A172 (cell line): ENCODE measurements around the gene FAM170B. TPM values are rescaled to one million over a fixed set of nuclear protein-coding genes. Genes with fewer than 3 reads are reported as not detected.

ENCODE experiments used
- DNase-seq: peaks from one replicate; pipeline ENCODE4 v3.0.0-alpha.2; 2015; ENCODE audit warnings: low spot score
- total RNA-seq: library from RNA; depleted of rRNA; stranded (reverse); fragments of >200 nt; shearing (Covaris generic); gene quantifications from 2 replicates; pipeline ENCODE4 v1.2.3, GENCODE V29; 2014

The FAM170B gene
- total RNA-seq, 1 experiment from 2014 or later = not detected

DNA sequence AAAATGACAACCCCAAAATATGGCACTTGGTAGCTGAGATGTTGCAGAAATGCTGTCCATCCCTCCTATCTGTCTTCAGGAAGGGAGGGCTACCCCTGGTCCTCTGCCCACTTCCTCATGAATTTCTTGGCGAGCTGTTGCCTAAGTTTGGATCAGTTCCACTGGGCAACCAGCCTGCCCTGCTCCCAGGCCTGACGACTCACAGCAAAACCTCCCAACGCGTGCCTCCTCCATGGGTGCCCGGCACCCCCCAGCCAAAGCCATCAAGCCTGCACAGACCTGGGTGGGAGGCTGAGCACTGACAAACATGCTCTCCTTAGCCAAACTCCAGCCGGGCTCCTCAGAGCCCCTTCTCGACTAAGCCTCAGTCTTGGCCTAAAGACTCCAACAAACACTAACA, 27.4 kb downstream of the FAM170B start:
- DNase-seq = no peak

DNA sequence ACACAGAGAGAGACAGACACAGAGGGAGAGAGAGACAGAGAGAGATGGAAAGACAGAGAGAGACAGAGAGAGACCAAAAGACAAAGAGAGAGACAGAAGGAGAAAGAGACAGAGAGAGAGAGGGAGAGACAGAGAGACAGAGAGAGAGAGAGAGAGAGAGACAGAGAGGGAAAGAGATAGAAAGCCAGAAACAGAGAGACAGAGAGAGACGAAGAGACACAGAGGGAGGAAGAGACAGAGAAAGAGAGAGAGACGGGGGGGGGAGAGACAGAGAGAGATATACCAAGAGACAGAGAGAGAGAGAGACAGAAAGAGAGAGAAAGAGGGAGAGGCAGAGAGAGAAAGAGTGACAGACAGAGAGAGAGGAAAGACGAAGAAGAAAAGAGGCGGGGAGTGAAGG, 28.7 kb downstream of the FAM170B start:
- DNase-seq = no peak

DNA sequence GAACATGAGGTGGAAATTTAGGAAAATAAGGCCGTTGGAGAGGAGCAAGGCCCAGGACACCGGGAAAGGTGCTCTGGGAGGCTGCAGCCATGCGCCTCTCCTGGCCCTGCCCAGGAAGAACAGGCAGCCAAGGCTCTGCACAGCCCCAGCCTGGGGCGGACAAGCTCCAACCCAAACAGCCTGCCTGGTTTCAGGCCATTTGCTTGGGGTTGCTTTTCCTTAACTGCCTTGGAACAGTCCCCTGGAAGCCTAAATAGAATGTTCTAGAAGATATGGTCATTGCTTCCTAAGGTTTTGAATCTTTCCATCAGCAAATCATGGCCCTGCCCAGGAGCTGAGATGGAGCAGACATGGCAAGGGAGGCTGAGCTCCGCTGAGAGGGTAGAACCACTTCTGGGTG, 29.5 kb downstream of the FAM170B start:
- DNase-seq = no peak

DNA sequence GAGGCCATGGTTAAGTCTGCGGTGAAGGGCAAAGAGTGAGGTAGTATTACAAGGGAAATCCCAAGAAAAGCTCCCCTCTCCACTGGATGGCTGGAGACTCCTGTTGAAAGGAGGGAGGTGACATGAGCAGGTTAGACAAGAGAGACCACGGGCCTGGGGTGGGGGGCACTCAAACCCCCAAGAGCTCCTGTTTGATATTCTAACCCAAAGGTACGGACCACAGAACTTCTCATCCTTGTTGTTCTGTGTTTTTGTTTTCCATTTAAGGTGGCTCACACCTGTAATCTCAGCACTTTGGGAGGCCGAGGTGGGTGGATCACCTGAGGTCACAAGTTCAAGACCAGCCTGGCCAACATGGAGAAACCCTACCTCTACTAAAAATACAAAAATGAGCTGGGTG, 30.1 kb downstream of the FAM170B start:
- no peak for DNase-seq

DNA sequence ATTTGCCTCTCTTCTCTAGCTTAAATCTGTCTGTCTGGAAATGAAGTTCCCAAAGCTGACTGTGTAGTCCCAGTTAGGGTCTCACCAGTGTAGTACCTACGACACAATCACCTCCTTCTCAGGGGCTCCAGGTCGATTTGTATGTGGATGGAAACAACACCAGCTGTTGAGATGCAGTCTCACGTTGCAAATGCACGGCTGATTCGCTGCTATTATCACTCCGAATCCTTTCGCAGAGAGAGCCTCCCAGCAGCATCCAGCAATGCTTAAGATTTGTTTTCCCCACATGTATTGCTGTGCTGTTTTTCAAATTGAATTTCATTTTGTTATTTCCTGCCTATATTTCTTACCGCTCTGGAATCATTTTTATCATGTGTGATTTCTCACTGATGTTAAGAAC, 34.8 kb downstream of the FAM170B start:
- no peak for DNase-seq

DNA sequence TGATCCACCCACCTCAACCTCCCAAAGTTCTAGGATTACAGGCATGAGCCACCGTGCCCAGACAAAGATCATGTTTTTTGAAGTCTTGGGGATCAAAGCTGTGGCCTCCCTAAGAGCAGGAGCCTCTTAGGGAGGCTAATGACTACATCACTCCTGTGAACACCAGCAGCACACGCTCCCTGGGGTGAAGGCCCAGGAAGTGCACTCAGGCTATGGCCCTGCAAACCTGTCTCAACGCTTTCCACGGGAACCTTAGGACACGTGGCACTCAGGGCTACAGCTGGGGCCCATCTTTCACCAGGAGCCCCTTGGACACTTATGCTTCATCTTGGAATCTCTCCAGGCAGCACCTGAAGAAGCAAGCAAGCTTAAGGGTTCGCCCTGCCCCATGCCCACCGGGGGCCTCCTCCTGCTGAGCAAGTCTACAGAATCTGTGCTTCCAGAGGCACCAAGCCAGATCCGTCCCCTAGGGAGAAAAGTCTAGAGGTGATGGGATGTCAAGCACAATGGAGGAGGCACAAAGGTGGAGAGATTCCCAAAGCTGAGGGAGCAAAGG, 36.9 kb downstream of the FAM170B start:
- DNase-seq = no peak

DNA sequence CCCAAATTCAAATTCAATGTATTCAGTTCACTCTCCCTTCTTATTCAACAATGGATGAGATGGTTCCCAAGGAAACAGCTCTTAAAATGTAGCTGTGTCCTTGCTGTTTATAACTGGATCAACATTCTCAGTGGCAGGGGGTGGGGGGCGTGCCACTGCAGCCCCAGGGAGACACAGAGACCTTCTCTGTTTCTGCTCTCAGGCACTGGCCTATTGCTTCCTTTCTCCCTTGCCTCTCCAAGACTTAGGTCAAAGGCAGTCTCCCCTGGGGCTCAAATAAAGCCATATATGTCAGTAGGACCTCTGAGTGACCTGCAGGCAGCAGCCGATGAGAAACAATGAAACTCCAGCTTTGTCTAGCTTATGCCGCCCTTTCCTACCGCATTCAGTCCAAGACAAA, 39.2 kb downstream of the FAM170B start:
- no peak for DNase-seq

DNA sequence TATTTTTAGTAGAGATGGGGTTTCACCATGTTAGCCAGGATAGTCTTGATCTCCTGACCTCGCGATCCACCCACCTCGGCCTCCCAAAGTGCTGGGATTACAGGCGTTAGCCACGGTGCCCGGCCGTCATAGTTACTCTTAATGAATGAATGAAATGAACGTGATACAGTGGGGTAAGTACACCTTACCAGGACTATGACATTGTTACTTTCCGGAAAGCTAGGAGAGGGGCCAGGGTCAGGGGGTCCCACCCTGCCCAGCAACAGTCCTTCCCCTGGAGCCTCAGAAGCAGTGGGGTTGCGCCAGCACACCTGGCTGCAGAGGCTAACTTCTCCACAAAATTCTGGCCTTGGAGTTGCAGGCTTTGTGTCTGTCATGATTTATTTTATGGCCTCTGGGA, 39.9 kb downstream of the FAM170B start:
- no peak for DNase-seq

DNA sequence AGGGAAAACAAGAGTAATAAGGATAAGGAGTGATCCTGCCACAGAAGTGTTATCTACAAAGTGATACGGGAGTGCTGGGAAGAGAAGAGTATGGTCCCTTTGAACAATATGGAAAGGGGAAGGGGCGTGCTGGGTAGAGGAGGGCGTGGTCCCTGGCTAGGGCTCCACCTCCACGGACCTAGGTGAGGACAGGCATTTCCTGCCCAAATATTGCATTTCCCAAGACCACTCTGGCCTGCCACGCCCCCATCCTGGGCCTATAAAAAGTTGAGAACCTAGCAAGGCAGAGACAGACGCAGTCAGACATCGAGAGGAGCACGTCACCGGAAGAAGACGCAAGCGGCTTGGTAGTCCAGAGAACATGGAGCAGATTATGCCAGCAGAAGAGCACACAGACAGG, 41.3 kb downstream of the FAM170B start:
- no peak for DNase-seq

DNA sequence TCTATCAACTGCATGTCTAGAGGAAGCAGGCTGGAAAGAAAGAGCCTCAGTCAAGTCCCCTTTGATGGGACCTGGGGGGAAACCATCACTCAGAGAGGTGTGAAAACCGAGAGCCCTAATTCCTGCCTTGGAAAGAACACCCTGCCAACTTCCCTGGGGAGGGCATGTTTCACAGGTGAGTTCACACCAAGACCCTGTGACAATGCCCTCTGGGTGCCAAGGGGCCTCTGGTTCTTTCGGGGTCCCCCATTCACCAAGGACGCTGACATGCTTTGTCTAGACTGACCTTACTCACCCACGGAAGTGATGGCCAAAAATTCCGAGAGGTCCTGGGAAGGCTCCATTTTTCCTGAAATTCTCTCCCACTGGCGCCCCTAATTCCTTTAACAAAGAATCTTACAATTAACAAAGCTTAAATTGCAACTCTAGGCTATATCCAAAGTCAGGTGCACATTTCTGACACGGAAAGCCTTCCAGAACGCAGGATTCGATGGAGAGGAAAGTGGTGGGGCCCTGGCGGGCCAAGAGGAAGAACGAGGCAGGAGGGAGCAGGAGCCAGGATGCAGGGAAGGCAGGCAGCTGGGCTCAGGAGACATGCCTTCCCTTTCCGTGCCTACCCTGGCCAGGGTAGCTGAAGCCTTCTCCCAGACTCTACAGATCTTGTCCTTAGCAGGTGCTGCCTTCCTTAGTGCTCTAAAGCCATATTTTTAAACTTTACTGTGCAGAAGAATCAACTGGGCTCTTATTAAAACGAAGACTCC, 42.2 kb downstream of the FAM170B start:
- no peak for DNase-seq

DNA sequence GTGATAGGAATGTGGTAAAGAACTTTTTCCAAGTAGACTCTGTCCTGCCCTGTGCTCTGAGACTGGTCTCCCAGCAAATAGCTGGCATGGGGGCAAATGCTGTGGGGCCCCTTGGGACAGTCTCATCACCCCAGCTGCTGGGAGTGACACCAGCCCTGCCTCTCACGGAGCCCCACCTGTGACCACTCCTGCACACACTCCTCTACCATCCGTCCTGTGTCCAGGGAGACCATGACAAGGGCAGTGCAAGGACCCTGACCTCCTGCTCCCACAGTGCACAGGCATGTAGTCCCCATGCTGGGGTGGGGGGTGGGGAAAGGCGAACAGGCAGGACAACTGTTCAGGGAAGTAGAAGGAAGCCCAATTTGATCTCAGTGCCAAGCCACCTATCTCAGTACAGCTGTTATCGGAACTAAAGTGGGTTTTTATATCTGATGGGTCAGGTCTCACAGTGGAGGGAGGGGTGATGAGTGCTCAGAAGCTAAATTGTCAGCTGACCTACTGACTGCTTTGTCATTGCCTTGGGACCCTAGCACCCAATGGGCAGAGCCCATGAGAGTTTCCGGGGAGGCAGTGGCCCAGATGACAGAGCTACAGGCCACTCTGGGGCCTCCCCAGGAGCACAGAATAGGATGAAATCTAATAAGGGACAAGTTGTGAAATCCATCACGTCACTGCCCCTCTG, 43.0 kb downstream of the FAM170B start:
- DNase-seq = no peak

DNA sequence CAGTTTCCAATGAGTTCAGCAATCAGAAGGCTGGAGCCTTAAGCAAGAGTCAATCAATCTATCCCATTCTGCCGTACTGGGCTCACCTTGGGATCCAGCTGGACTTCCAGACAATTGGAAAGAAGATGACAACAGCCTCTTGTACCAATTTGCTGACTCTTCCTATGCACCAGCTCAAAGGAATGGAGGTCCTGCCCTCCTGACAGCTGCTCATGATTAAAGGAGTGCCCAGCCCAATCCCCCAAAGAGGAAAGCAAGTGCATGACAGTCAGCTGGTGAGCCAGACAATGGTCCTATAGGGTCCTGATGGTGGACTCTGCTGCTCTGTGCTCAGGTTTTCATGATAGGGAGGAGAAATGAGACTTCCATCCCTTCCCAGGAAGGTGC, 43.6 kb downstream of the FAM170B start:
- no peak for DNase-seq

DNA sequence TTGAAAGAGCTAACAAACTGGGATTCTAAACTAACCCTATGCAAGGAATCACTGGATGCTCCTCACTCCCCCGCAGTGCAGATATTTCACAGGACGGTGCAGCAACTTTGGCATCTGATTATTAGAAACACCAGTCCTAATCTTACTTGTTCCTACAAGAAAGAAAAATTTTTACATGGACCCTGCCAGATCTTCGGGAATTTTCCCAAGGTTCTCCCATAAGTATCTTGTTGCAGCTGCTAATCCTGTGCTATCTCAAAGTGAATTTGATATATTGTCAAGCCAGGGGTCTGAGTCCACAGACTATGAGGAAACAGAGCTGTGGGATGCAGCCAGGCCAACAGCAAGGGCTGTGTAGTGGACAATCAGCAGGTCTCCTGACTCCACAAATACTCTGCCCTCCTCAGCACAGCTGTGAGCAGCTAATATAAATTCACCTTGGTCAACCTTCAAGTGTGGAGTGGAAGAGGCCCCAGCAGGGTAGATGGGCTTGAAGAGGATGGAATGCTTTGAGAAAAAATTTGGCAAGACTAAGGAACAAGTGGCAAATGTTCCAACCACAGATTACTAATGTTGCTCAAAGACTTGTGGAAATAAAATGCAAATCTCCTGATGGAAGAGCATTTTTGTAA, 44.1 kb downstream of the FAM170B start:
- DNase-seq = no peak

DNA sequence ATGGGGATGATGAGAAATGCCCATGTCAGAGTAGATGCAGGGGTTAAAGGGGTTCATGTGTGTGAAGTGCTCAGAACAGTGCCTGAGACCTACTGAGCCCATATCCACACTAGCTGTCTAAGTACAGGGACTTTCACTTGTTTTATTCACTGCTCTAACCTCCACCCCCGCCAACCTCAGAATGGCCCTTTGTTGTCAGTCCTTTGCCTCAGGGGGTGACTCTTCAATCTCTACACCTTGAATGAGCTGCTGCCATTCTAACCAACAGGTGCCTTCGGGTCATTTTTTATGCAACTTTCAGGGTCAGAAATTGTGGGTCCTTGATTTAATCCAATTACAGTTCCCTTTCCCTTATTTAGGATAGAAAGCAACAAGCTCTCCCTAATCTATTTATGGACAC, 44.7 kb downstream of the FAM170B start:
- no peak for DNase-seq

DNA sequence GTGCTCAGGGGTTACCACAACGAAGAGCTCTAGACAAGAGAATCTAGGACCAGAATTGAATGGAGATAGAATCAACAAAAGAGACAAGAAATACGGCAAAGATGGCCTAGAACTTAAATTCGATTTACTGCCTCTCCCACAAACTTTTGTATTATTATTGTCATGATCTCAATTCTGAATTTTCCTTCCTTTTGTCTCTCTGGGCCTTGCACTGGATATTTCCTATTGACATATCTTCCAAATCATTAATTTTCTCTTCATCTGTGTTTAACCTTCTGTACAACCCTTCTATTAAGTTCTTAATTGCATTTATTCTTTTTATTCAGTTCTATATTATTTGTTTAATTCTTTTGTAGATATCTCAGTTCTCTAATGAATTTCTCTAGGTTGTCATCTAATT, 46.9 kb downstream of the FAM170B start:
- no peak for DNase-seq

DNA sequence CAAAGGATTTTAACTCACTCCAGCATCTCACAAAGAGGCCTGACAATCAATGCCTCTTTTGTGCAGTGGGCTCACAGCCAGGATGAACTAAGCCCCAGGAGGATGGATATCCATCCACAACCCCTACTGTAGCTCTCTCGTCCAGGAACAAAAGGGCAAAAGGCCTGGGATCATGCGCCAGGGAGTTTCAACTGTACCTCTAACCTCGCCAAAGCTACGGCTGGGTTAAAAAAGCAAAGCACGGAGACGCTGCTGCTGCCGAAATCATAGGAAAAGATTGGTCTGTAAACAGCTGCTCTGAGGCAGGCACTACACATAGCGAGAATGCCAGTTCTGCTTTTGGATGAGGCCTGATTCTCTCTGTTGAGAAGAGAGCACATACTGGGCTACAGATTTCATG, 50.6 kb downstream of the FAM170B start:
- no peak for DNase-seq

DNA sequence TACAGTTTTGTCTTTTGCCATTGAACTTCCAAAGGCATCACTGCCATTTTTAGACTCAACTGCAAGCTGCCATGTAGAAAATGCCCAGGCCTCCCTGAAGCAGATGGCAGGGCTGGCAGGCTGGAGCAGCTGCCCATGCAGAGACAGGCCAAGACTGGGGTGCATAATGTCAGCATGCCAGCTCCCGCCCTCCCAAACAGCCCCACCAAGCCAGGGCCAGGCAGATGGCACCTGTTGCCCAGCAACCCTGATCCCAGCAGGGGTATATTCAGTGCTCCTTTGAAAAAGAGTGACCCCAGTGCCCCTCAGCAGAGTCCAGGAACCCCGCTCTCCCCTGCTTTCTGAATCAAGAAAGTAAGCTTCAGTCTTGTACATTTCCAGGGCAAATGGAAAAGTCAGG, 51.1 kb downstream of the FAM170B start:
- DNase-seq = no peak

DNA sequence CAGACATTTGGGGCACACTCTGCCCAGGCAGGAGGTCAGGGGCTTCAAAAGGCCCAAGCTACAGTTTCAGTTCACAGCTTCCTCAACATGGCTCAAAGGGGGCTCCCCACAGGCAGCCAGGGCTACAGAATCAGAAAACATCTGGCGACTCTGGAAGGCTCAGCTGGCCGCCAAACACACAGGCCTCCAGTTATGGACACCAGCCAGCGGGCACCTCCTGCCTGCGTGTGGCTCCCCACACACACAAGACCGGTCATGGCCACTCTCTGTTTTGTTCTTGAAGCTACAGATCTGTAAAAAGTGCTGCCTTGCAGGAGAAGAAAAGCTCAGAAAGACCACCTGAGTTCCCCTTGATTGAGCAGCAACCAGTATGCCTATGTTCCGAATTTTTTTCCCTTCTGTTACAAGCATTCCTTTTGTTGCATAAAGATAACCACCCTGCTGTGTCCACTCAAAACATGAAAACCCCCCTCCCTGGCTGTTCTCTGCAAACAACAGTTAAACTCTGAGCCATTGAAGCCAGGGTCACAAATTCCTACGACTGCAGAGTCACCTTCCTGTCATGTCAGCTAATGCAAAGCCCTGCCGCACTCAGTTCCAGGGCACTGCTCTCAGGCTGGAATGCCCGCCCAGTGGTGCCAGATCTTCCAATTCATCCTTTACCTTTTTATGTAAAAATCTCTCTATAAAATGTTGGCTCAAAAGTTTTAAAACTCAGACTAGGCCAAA, 52.1 kb downstream of the FAM170B start:
- DNase-seq = no peak
